Tibial artery (tissue), 4 donors: ENCODE data around the gene EEA1.

ENCODE experiments used
- DNase-seq, 2 donors: peaks; one replicate each; pipeline ENCODE4 v3.0.0-alpha.2; 2019
- H3K27ac ChIP-seq, 2 donors: fragments of 200-600 bp; sonication (generic) in 1 of 2; 1 replicate in 1 of 2; 2 replicates in 1 of 2; pipeline ENCODE4 v1.5.1; 2018 to 2019; ENCODE audit warnings: mild to moderate bottlenecking in 1 of 2
- H3K27me3 ChIP-seq, 2 donors: fragments of 200-600 bp; sonication (generic) in 1 of 2; one replicate each; pipeline versions ENCODE4 v1.5.1 to v1.6.0; 2016 to 2019
- H3K36me3 ChIP-seq, 3 donors: fragments of 200-600 bp; sonication (generic) in 2 of 3; one replicate each; pipeline ENCODE4 v1.5.1; 2016 to 2019; ENCODE audit warnings: mild to moderate bottlenecking in 2 of 3
- H3K4me1 ChIP-seq, 4 donors: fragments of 200-600 bp; sonication (generic) in 2 of 4; 1 replicate in 3 of 4; 2 replicates in 1 of 4; pipeline ENCODE4 v1.5.1; 2016 to 2019
- H3K4me3 ChIP-seq, 2 donors: fragments of 200-600 bp; sonication (generic) in 1 of 2; 1 replicate in 1 of 2; 2 replicates in 1 of 2; pipeline ENCODE4 v1.5.1; 2018 to 2019; ENCODE audit warnings: mild to moderate bottlenecking in 2 of 2
- H3K9me3 ChIP-seq, 3 donors: fragments of 200-600 bp; sonication (generic) in 1 of 3; one replicate each; pipeline ENCODE4 v1.5.1; 2016 to 2019
- CTCF ChIP-seq, 2 experiments: fragments of 200-600 bp in 1 of 2; fragments of 450-650 bp in 1 of 2; IDR thresholded peaks; one replicate each; pipeline ENCODE4 v1.5.1; 2017 to 2019; ENCODE audit warnings: antibody characterized with exemption in 2 of 2, mild to moderate bottlenecking in 1 of 2, moderate library complexity in 1 of 2
- intact Hi-C: fragments of 100-400 bp; cut with DNase I; formaldehyde crosslinking; loops from one replicate; pipeline ENCODE4 v1.15.0; 2023; ENCODE audit warnings: low total_unique reads

The EEA1 gene

GRCh38 chr12:92876496-92876895, 52.6 kb downstream of the EEA1 start:
- H3K4me3 ChIP-seq: no peak overlapping the region
- H3K9me3 ChIP-seq: no peaks in the 10 kb centered on the region
- no peak for DNase-seq
- no peaks in the 10 kb centered on the region for H3K4me1 ChIP-seq
- intact Hi-C loops: no loop called here
- H3K27ac ChIP-seq: no peak overlapping the region
- H3K27me3 ChIP-seq: no peaks in the 10 kb centered on the region
- peaks cover 11 to 17% (median 14%) of the 10 kb centered on the region in 3 donors for H3K36me3 ChIP-seq
- TF ChIP-seq CTCF (IDR thresholded peaks at IDR 0.05): no peak

GRCh38 chr12:92871116-92871515, 58.0 kb downstream of the EEA1 start:
- Histone ChIP-seq H3K4me1 (peaks cover 0 to 22% (median 0%) of the 10 kb centered on the region in 4 donors), H3K4me3 (no peak overlapping the region), H3K27ac (no peak overlapping the region), H3K9me3 (no peaks in the 10 kb centered on the region), H3K36me3 (no peaks in the 10 kb centered on the region), H3K27me3 (no peaks in the 10 kb centered on the region)
- DNase-seq: no peak
- TF ChIP-seq CTCF (IDR thresholded peaks at IDR 0.05): no peak
- intact Hi-C loops: no loop called here

GRCh38 chr12:92866418-92866817, 62.7 kb downstream of the EEA1 start:
- DNase-seq: no peak
- Histone ChIP-seq H3K4me1 (peaks cover 0 to 22% (median 0%) of the 10 kb centered on the region in 4 donors), H3K4me3 (no peak overlapping the region), H3K9me3 (no peaks in the 10 kb centered on the region), H3K36me3 (peaks cover 8 to 12% (median 8%) of the 10 kb centered on the region in 3 donors), H3K27me3 (no peaks in the 10 kb centered on the region), H3K27ac (no peak overlapping the region)
- no peak for TF ChIP-seq CTCF (IDR thresholded peaks at IDR 0.05)
- intact Hi-C loops: no loop called here

GRCh38 chr12:92863251-92863650, 65.8 kb downstream of the EEA1 start:
- intact Hi-C loops: no loop called here
- H3K9me3 ChIP-seq: no peaks in the 10 kb centered on the region
- H3K27me3 ChIP-seq: no peaks in the 10 kb centered on the region
- H3K27ac ChIP-seq: no peak overlapping the region
- H3K36me3 ChIP-seq: peaks cover 13 to 18% (median 16%) of the 10 kb centered on the region in 3 donors
- TF ChIP-seq CTCF (IDR thresholded peaks at IDR 0.05): no peak
- DNase-seq: no peak
- H3K4me3 ChIP-seq: no peak overlapping the region
- peaks cover 0 to 2% (median 0%) of the 10 kb centered on the region in 4 donors for H3K4me1 ChIP-seq

- intact Hi-C loops: no loop called here
- Histone ChIP-seq H3K9me3 (no peaks in the 10 kb centered on the region), H3K27ac (no peak overlapping the region), H3K36me3 (peaks cover 26 to 30% (median 30%) of the 10 kb centered on the region in 3 donors), H3K4me1 (no peaks in the 10 kb centered on the region), H3K27me3 (no peaks in the 10 kb centered on the region), H3K4me3 (no peak overlapping the region)
- DNase-seq: no peak
- no peak for TF ChIP-seq CTCF (IDR thresholded peaks at IDR 0.05)
Measured at GRCh38 chr12:92861381-92861780, 67.7 kb downstream of the EEA1 start.

GRCh38 chr12:92860521-92860920, 68.6 kb downstream of the EEA1 start:
- DNase-seq: no peak
- no peaks in the 10 kb centered on the region for H3K9me3 ChIP-seq
- H3K27ac ChIP-seq: no peak overlapping the region
- H3K4me3 ChIP-seq: no peak overlapping the region
- H3K36me3 ChIP-seq: peaks cover 26 to 31% (median 30%) of the 10 kb centered on the region in 3 donors
- intact Hi-C loops: no loop called here
- H3K4me1 ChIP-seq: no peaks in the 10 kb centered on the region
- no peak for TF ChIP-seq CTCF (IDR thresholded peaks at IDR 0.05)
- no peaks in the 10 kb centered on the region for H3K27me3 ChIP-seq
